ENCODE data around the gene WNT5B. TPM values are rescaled to one million over a fixed set of nuclear protein-coding genes. Genes with fewer than 3 reads are reported as not detected.
"Not testable (repeated sequence)": the region's sequence is repeated elsewhere in the genome, so short reads cannot be mapped to it uniquely, and the experiment has no call there.

Gene WNT5B
- polyA plus RNA-seq, 1 of the 3 experiments (the other 2 are of a cell fraction): 29.3 TPM

- TF ChIP-seq MAX (IDR thresholded peaks at IDR 0.05; ENCODE audit: low read depth): no peak
Measured at GRCh38 chr12:1692895-1693610, 64.0 kb downstream of the WNT5B start (continued).

GRCh38 chr12:1695097-1695496, 66.1 kb downstream of the WNT5B start:
- H3K9me2 ChIP-seq; H3K9ac ChIP-seq; H3K27me3 ChIP-seq (ENCODE audit: insufficient read depth); H3K9me3 ChIP-seq; H3K4me2 ChIP-seq; H3K4me1 ChIP-seq (ENCODE audit: control insufficient read depth in 1 of 2, insufficient read depth in 2 of 2, low read depth in 1 of 2, low read length in 1 of 2); H3K4me3 ChIP-seq (ENCODE audit: low read depth in 2 of 2, low read length in 1 of 2); H3K27ac ChIP-seq (ENCODE audit: low read depth in 2 of 2, low read length in 1 of 2); POLR2A ChIA-PET; H2AFZ ChIP-seq (ENCODE audit: low read depth); DNase-seq; H3F3A ChIP-seq (replicated peaks; ENCODE audit: insufficient read depth): not testable (repeated sequence)
- 95% methylated on average over 8 of the region's 8 CpGs for WGBS (ENCODE audit: low lambda C conversion rate)
- peaks cover 39% of the 10 kb centered on the region for H4K20me1 ChIP-seq (ENCODE audit: insufficient read depth)
- CTCF ChIA-PET: interaction anchor here (1.0 kb wide), 1 partner anchor 60 kb away, joined by 3 read pairs; no protein-coding TSS in a partner anchor
- peaks cover 86% of the 10 kb centered on the region for H3K79me2 ChIP-seq (ENCODE audit: insufficient read depth)
- H3K36me3 ChIP-seq (replicated peaks in 1 of 2; ENCODE audit: control insufficient read depth in 1 of 2, insufficient read depth in 2 of 2, low read length in 1 of 2): peaks cover 5 to 14% of the 10 kb centered on the region in 2 experiments

- Histone ChIP-seq H3K4me1 (ENCODE audit: control insufficient read depth in 1 of 2, insufficient read depth in 2 of 2, low read depth in 1 of 2, low read length in 1 of 2) (no peaks in the 10 kb centered on the region; a peak in 2 of 4 replicates), H3K27ac (ENCODE audit: low read depth in 2 of 2, low read length in 1 of 2) (no peak overlapping the region), H3K9me2 (no peaks in the 10 kb centered on the region), H3K36me3 (replicated peaks in 1 of 2; ENCODE audit: control insufficient read depth in 1 of 2, insufficient read depth in 2 of 2, low read length in 1 of 2) (peaks cover 5 to 18% of the 10 kb centered on the region in 2 experiments), H3K79me2 (ENCODE audit: insufficient read depth) (peaks cover 95% of the 10 kb centered on the region), H3K9me3 (no peaks in the 10 kb centered on the region), H3K27me3 (ENCODE audit: insufficient read depth) (no peaks in the 10 kb centered on the region), H3K9ac (no peak overlapping the region), H4K20me1 (ENCODE audit: insufficient read depth) (peaks cover 39% of the 10 kb centered on the region), H2AFZ (ENCODE audit: low read depth) (no peak overlapping the region), H3K4me3 (ENCODE audit: low read depth in 2 of 2, low read length in 1 of 2) (no peak overlapping the region), H3K4me2 (no peak overlapping the region), H3F3A (replicated peaks; ENCODE audit: insufficient read depth) (peaks cover 5% of the 10 kb centered on the region)
- no peak for DNase-seq
- ChIA-PET POLR2A (interaction anchor here (1.6 kb wide), 1 partner anchor 10 kb away, joined by 3 read pairs; no protein-coding TSS in a partner anchor), CTCF (interaction anchor here (1.2 to 3.9 kb wide), 5 partner anchors 43 to 244 kb away, joined by 3 to 25 read pairs (median 5); no protein-coding TSS in a partner anchor)
- 83% methylated on average over 8 of the region's 8 CpGs for WGBS (ENCODE audit: low lambda C conversion rate)
- TF ChIP-seq RFX5 (IDR thresholded peaks at IDR 0.05; ENCODE audit: low read length) (no peak), TAF1 (IDR thresholded peaks at IDR 0.05; ENCODE audit: borderline replicate concordance, low read depth, low read length) (no peak), FOSL2 (IDR thresholded peaks at IDR 0.05; ENCODE audit: borderline replicate concordance, low read depth) (no peak), CHD2 (IDR thresholded peaks at IDR 0.05; ENCODE audit: low read length, partially characterized antibody) (no peak), RXRA (IDR thresholded peaks at IDR 0.05; ENCODE audit: borderline replicate concordance, low read depth) (no peak), IRF3 (IDR thresholded peaks at IDR 0.05; ENCODE audit: low read depth, low read length) (no peak), RCOR1 (IDR thresholded peaks at IDR 0.05; ENCODE audit: low read length) (no peak), ZBTB33 (IDR thresholded peaks at IDR 0.05; ENCODE audit: borderline replicate concordance, low read depth) (no peak), EP300 (IDR thresholded peaks at IDR 0.05; ENCODE audit: borderline replicate concordance in 1 of 2, low read depth in 1 of 2, low read length in 1 of 2) (no peak), GABPA (IDR thresholded peaks at IDR 0.05; ENCODE audit: low read depth) (no peak), USF2 (IDR thresholded peaks at IDR 0.05; ENCODE audit: borderline replicate concordance, low read depth, low read length) (no peak), SIN3A (IDR thresholded peaks at IDR 0.05; ENCODE audit: borderline replicate concordance, low read depth, low read length) (no peak), POLR2AphosphoS5 (IDR thresholded peaks at IDR 0.05; ENCODE audit: low read depth, low read length) (no peak), MXI1 (IDR thresholded peaks at IDR 0.05; ENCODE audit: low read depth, low read length) (no peak), MEF2A (IDR thresholded peaks at IDR 0.05; ENCODE audit: borderline replicate concordance, low read depth) (no peak), EZH2phosphoT487 (IDR thresholded peaks at IDR 0.05; ENCODE audit: borderline replicate concordance, low read depth) (no peak), GATA2 (CRISPR knock-in tag; IDR thresholded peaks at IDR 0.05) (no peak), RAD21 (IDR thresholded peaks at IDR 0.05; ENCODE audit: low read length) (no peak), FOXJ3 (CRISPR knock-in tag; IDR thresholded peaks at IDR 0.05) (no peak)
Measured at GRCh38 chr12:1695886-1696670, 67.0 kb downstream of the WNT5B start.

All from SK-N-SH (cell line).